RWPE1 (cell line): ENCODE measurements around the gene SLC9B2.
A peak's percentile ranks its signal among the peaks of the same experiment; 100 is the strongest.

Experiments
- CTCF ChIA-PET: fragments of 350-600 bp; sonication (Branson Sonifier 250); formaldehyde crosslinking; extraction: SDS; loops from one replicate; lab custom pipeline; 2021; lab: Yijun Ruan, JAX
- POLR2A ChIA-PET: fragments of 400-600 bp; formaldehyde crosslinking; extraction: SDS; loops from one replicate; lab custom pipeline; 2020; ENCODE audit warnings: antibody characterized with exemption; ENCODE audit not compliant: low non-redundant PET; lab: Yijun Ruan, JAX
- DNase-seq: peaks from one replicate; pipeline ENCODE4 v3.0.0; 2012; ENCODE audit warnings: low spot score
- H3K27ac ChIP-seq: fragments of 450-650 bp; 2 replicates; pipeline ENCODE4 v1.5.1; 2017
- CTCF ChIP-seq: fragments of 450-650 bp; conservative IDR thresholded peaks from 2 replicates; pipeline ENCODE4 v1.5.1; 2017; ENCODE audit warnings: low read depth, mild to moderate bottlenecking

Gene SLC9B2

GRCh38 chr4:103076747-103077347, at the start of gene SLC9B2:
Gene SLC9B2 (minus strand): TSS chr4:103076761. CDS start chr4:103067550, 9,211 bp downstream.
- no peak for TF ChIP-seq CTCF
- peak within 1 kb of the TSS; percentile 85 for H3K27ac ChIP-seq
- CTCF ChIA-PET: interaction anchor here (0.6 kb wide), 1 partner anchor 415 kb away, joined by 3 read pairs; no protein-coding TSS in a partner anchor
- DNase-seq: no peak
- POLR2A ChIA-PET: interaction anchor here (0.5 kb wide), 1 partner anchor 57 kb away, joined by 5 read pairs; no protein-coding TSS in a partner anchor

GRCh38 chr4:103126126-103126525, 49.6 kb upstream of the SLC9B2 start:
- ChIA-PET POLR2A (no interaction called here), CTCF (interaction anchor here (0.7 kb wide), 1 partner anchor 1925 kb away, joined by 3 read pairs; no protein-coding TSS in a partner anchor)
- no peak overlapping the region for H3K27ac ChIP-seq
- TF ChIP-seq CTCF: no peak
- DNase-seq: no peak

- no peak for DNase-seq
- POLR2A ChIA-PET: no interaction called here
- no peak overlapping the region for H3K27ac ChIP-seq
- CTCF ChIA-PET: no interaction called here
- TF ChIP-seq CTCF: no peak
Observed at GRCh38 chr4:103123114-103123513, 46.6 kb upstream of the SLC9B2 start.

- POLR2A ChIA-PET: no interaction called here
- no peak overlapping the region for H3K27ac ChIP-seq
- DNase-seq: no peak
- no peak for TF ChIP-seq CTCF
- CTCF ChIA-PET: no interaction called here
Observed at GRCh38 chr4:103118166-103118565, 41.6 kb upstream of the SLC9B2 start.

GRCh38 chr4:103111598-103111997, 35.0 kb upstream of the SLC9B2 start:
- H3K27ac ChIP-seq: no peak overlapping the region
- TF ChIP-seq CTCF: no peak
- no peak for DNase-seq
- CTCF ChIA-PET: no interaction called here
- POLR2A ChIA-PET: no interaction called here

GRCh38 chr4:103108542-103108941, 32.0 kb upstream of the SLC9B2 start:
- TF ChIP-seq CTCF: no peak
- DNase-seq: no peak
- ChIA-PET POLR2A (no interaction called here), CTCF (interaction anchor here (0.6 kb wide), 1 partner anchor 169 kb away, joined by 3 read pairs; no protein-coding TSS in a partner anchor)
- no peak overlapping the region for H3K27ac ChIP-seq
